Hepatocyte (in vitro differentiated cells): ENCODE results near the gene CFAP54. TPM values are rescaled to one million over a fixed set of nuclear protein-coding genes. Genes with fewer than 3 reads are reported as not detected.

Experiments
- DNase-seq: peaks from one replicate; pipeline ENCODE4 v3.0.0-alpha.2; 2016; ENCODE audit warnings: low spot score
- H2AFZ ChIP-seq: fragments of 200-600 bp; sonication (generic); 2 replicates; pipeline ENCODE4 v1.6.0; 2016; ENCODE audit warnings: antibody characterized with exemption, mild to moderate bottlenecking
- H3K27ac ChIP-seq: fragments of 200-600 bp; sonication (generic); 2 replicates; pipeline ENCODE4 v1.5.1; 2016; ENCODE audit warnings: mild to moderate bottlenecking
- H3K27me3 ChIP-seq: fragments of 200-600 bp; sonication (generic); 2 replicates; pipeline ENCODE4 v1.6.1; 2016
- H3K36me3 ChIP-seq: fragments of 200-600 bp; sonication (generic); replicated peaks from 2 replicates; pipeline ENCODE4 v1.5.1; 2016; ENCODE audit warnings: low read depth; ENCODE audit not compliant: insufficient read depth
- H3K4me1 ChIP-seq: fragments of 200-600 bp; sonication (generic); 2 replicates; pipeline ENCODE4 v1.5.1; 2016; ENCODE audit warnings: mild to moderate bottlenecking, moderate library complexity; ENCODE audit not compliant: insufficient read depth
- H3K4me2 ChIP-seq: fragments of 200-600 bp; sonication (generic); 2 replicates; pipeline ENCODE4 v1.6.0; 2016
- H3K4me3 ChIP-seq: fragments of 200-600 bp; sonication (generic); 2 replicates; pipeline ENCODE4 v1.5.1; 2016; ENCODE audit warnings: mild to moderate bottlenecking
- H3K79me2 ChIP-seq: fragments of 200-600 bp; sonication (generic); 2 replicates; pipeline ENCODE4 v1.6.0; 2017; ENCODE audit warnings: mild to moderate bottlenecking
- H3K9me2 ChIP-seq: fragments of 200-600 bp; sonication (generic); replicated peaks from 2 replicates; pipeline ENCODE4 v1.6.0; 2017; ENCODE audit warnings: mild to moderate bottlenecking; ENCODE audit not compliant: insufficient read depth
- H3K9me3 ChIP-seq: fragments of 200-600 bp; sonication (generic); 2 replicates; pipeline ENCODE4 v1.5.1; 2016; ENCODE audit warnings: low read depth, mild to moderate bottlenecking
- H4K20me1 ChIP-seq: fragments of 200-600 bp; sonication (generic); 2 replicates; pipeline ENCODE4 v1.6.0; 2016; ENCODE audit warnings: mild to moderate bottlenecking; ENCODE audit not compliant: insufficient read depth, poor library complexity, severe bottlenecking
- CTCF ChIP-seq: fragments of 200-600 bp; sonication (generic); IDR thresholded peaks from 2 replicates; pipeline ENCODE4 v1.5.1; 2016; ENCODE audit warnings: antibody characterized with exemption, mild to moderate bottlenecking; ENCODE audit not compliant: poor library complexity
- EZH2 ChIP-seq: fragments of 200-600 bp; sonication (generic); IDR thresholded peaks from 2 replicates; pipeline ENCODE4 v1.6.1; 2016; ENCODE audit warnings: antibody characterized with exemption, mild to moderate bottlenecking, borderline replicate concordance
- EZH2phosphoT487 ChIP-seq: fragments of 200-600 bp; sonication (generic); IDR thresholded peaks from one replicate; pipeline ENCODE4 v1.6.1; 2018; ENCODE audit warnings: antibody characterized with exemption, mild to moderate bottlenecking, low read depth, moderate library complexity; ENCODE audit not compliant: unreplicated experiment, severe bottlenecking
- WGBS: methylation state at CpG from one replicate; pipeline ENCODE4 v1.1.6; 2016; ENCODE audit warnings: low lambda C conversion rate; ENCODE audit errors: missing lambda C conversion rate; 5-methylcytosine and 5-hydroxymethylcytosine counted together
- polyA plus RNA-seq: library from polyadenylated mRNA; unstranded; fragments of >200 nt; fragmentation: Nextera tagmentation; extraction: Ambion mirVana; gene quantifications from 2 replicates; pipeline ENCODE4 v1.2.1, GENCODE V29; 2016
- total RNA-seq: library from RNA; depleted of rRNA; stranded (reverse); fragments of >200 nt; gene quantifications from 2 replicates; pipeline ENCODE4 v1.2.3, GENCODE V29; 2014

CFAP54 gene
- total and polyA plus RNA-seq, 2 experiments from 2014 or later: 0.64 to 0.67 TPM

- Histone ChIP-seq H3K4me1 (no peaks in the 10 kb centered on the region), H3K27me3 (no peaks in the 10 kb centered on the region), H3K9me2 (no peaks in the 10 kb centered on the region), H3K27ac (no peak overlapping the region), H3K4me2 (no peak overlapping the region), H4K20me1 (no peaks in the 10 kb centered on the region), H3K9me3 (no peaks in the 10 kb centered on the region), H3K4me3 (no peak overlapping the region), H3K79me2 (peaks cover 62% of the 10 kb centered on the region), H2AFZ (no peak overlapping the region), H3K36me3 (no peaks in the 10 kb centered on the region)
- no peak for TF ChIP-seq CTCF
- TF ChIP-seq EZH2phosphoT487: no peak
- no peak for TF ChIP-seq EZH2
- DNase-seq: no peak
- 75% methylated on average over 2 of the region's 2 CpGs for WGBS
Observed at GRCh38 chr12:96912261-96912660, 422.9 kb downstream of the CFAP54 start.

- 100% methylated on average over 2 of the region's 2 CpGs for WGBS
- H3K27ac ChIP-seq: no peak overlapping the region
- H3K79me2 ChIP-seq: peaks cover 63% of the 10 kb centered on the region
- no peak overlapping the region for H2AFZ ChIP-seq
- H3K36me3 ChIP-seq: no peaks in the 10 kb centered on the region
- H3K27me3 ChIP-seq: no peaks in the 10 kb centered on the region
- no peaks in the 10 kb centered on the region for H3K9me2 ChIP-seq
- no peaks in the 10 kb centered on the region for H3K4me1 ChIP-seq
- no peaks in the 10 kb centered on the region for H4K20me1 ChIP-seq
- no peak for DNase-seq
- H3K4me2 ChIP-seq: no peak overlapping the region
- TF ChIP-seq CTCF: no peak
- TF ChIP-seq EZH2phosphoT487: no peak
- no peaks in the 10 kb centered on the region for H3K9me3 ChIP-seq
- no peak overlapping the region for H3K4me3 ChIP-seq
Observed at GRCh38 chr12:96912943-96913342, 423.6 kb downstream of the CFAP54 start.

GRCh38 chr12:96919510-96920210, 430.3 kb downstream of the CFAP54 start:
- TF ChIP-seq EZH2phosphoT487 (no peak), CTCF (no peak), EZH2 (no peak)
- Histone ChIP-seq H4K20me1 (no peaks in the 10 kb centered on the region), H3K9me2 (no peaks in the 10 kb centered on the region), H3K4me2 (no peak overlapping the region), H3K4me1 (no peaks in the 10 kb centered on the region), H3K27ac (no peak overlapping the region), H2AFZ (no peak overlapping the region), H3K9me3 (no peaks in the 10 kb centered on the region), H3K4me3 (no peak overlapping the region), H3K79me2 (peaks cover 18% of the 10 kb centered on the region), H3K36me3 (no peaks in the 10 kb centered on the region), H3K27me3 (no peaks in the 10 kb centered on the region)
- 85% methylated on average over 2 of the region's 2 CpGs for WGBS
- no peak for DNase-seq

Other genes with a start within 250 kb of the CFAP54 start
- gene CDK17, start 89.1 kb upstream of the CFAP54 start, total RNA-seq: 33.1 and 33.5 TPM in 2 replicates
- 10.6 and 13.8 TPM in 2 replicates for gene CDK17, start 89.1 kb upstream of the CFAP54 start, polyA plus RNA-seq